Measurements from ENCODE around the gene TMEM52.

TMEM52 gene

GRCh38 chr1:1869469-1869868 lies 49.6 kb downstream of the TMEM52 start:
- DNase-seq (ENCODE audit: low spot score): no peak
